Fibroblast of lung (primary cell): ENCODE measurements around the gene EBF3.

ENCODE experiments used
- EZH2 ChIP-seq: IDR thresholded peaks from 2 replicates; pipeline ENCODE4 v1.5.1; 2012; ENCODE audit warnings: low read length, control low read depth, mild to moderate bottlenecking; ENCODE audit errors: missing control alignments
- TF ChIP-seq, protein P1 (sequence below), 2 donors: IDR thresholded peaks in 1 of 2; conservative IDR thresholded peaks in 1 of 2; 1 replicate in 1 of 2; 2 replicates in 1 of 2; pipeline ENCODE4 v1.5.1; 2011 to 2012; ENCODE audit warnings: low read length in 2 of 2, control low read depth in 1 of 2, inconsistent platforms in 1 of 2, low read depth in 1 of 2, mild to moderate bottlenecking in 1 of 2

GRCh38 chr10:129843131-129843541 is 120.9 kb downstream of the EBF3 start:
- TF ChIP-seq EZH2, result no peak
- TF ChIP-seq, protein P1, sequence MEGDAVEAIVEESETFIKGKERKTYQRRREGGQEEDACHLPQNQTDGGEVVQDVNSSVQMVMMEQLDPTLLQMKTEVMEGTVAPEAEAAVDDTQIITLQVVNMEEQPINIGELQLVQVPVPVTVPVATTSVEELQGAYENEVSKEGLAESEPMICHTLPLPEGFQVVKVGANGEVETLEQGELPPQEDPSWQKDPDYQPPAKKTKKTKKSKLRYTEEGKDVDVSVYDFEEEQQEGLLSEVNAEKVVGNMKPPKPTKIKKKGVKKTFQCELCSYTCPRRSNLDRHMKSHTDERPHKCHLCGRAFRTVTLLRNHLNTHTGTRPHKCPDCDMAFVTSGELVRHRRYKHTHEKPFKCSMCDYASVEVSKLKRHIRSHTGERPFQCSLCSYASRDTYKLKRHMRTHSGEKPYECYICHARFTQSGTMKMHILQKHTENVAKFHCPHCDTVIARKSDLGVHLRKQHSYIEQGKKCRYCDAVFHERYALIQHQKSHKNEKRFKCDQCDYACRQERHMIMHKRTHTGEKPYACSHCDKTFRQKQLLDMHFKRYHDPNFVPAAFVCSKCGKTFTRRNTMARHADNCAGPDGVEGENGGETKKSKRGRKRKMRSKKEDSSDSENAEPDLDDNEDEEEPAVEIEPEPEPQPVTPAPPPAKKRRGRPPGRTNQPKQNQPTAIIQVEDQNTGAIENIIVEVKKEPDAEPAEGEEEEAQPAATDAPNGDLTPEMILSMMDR (conservative IDR thresholded peaks at IDR 0.05 in 1 of 2, IDR thresholded peaks at IDR 0.05 in 1 of 2; ENCODE audit: low read depth in 1 of 2, low read length in 2 of 2), result no peak
